RCC 7860 (cell line): ENCODE results near the gene TXLNA.

Experiments used
- DNase-seq: peaks from one replicate; pipeline ENCODE4 v3.0.0-alpha.2; 2015; ENCODE audit warnings: low spot score
- FAIRE-seq: peaks from 2 replicates; lab custom pipeline; 2012; peaks lifted over from hg19 to GRCh38; lab: Jason Lieb, UNC

Gene TXLNA

GRCh38 chr1:32242341-32242851 is 62.9 kb downstream of the TXLNA start:
- DNase-seq (no peak), FAIRE-seq (no peak)

- DNase-seq (no peak), FAIRE-seq (no peak)
Observed at GRCh38 chr1:32246888-32247273, 67.4 kb downstream of the TXLNA start, which contains the start of gene FAM167B. FAM167B (plus strand) TSS chr1:32247222; CDS start chr1:32247422, 200 bp downstream.

- FAIRE-seq (no peak), DNase-seq (no peak)
Observed at GRCh38 chr1:32247452-32247851, 68.0 kb downstream of the TXLNA start.
